ENCODE results near the gene LURAP1L. TPM values are rescaled to one million over a fixed set of nuclear protein-coding genes. Genes with fewer than 3 reads are reported as not detected.

The LURAP1L gene
- total and polyA plus RNA-seq, 9 of the 15 experiments (the other 6 are each of a cell fraction or from before 2014, with no cell fraction given): 0.06 to 0.28 (median 0.07) TPM; not detected in 4

GRCh38 chr9:12739014-12739652 is 35.7 kb upstream of the LURAP1L start (continued):
- TF ChIP-seq POLR2A (conservative IDR thresholded peaks at IDR 0.05): no peak

GRCh38 chr9:12740845-12741244 is 34.0 kb upstream of the LURAP1L start:
- H3K4me3 ChIP-seq: no peak overlapping the region
- H3K4me1 ChIP-seq (replicated peaks in 1 of 2; ENCODE audit: control insufficient read depth in 2 of 2, insufficient read depth in 2 of 2, low read length in 2 of 2): no peaks in the 10 kb centered on the region
- CTCF ChIA-PET (ENCODE audit: low intra/inter-chr PET ratio): no interaction called here
- FAIRE-seq (no peak), DNase-seq (ENCODE audit: extremely low read depth in 1 of 4, low spot score in 3 of 4) (no peak), ATAC-seq (no peak)
- no TSS peak for BruUV-seq (replicated peaks)
- intact Hi-C loops (cut with micrococcal nuclease): no loop called here
- H3K9me1 ChIP-seq (ENCODE audit: control insufficient read depth, insufficient read depth, low read length): no peaks in the 10 kb centered on the region
- in situ Hi-C loops (cut with MboI): no loop called here
- no peak overlapping the region for H2AFZ ChIP-seq (ENCODE audit: low read depth, low read length)
- no peaks in the 10 kb centered on the region for H3K36me3 ChIP-seq (ENCODE audit: control insufficient read depth, insufficient read depth, low read length)
- no peak overlapping the region for H3K9ac ChIP-seq (ENCODE audit: insufficient read depth in 1 of 2, low read depth in 2 of 2, low read length in 2 of 2)
- H3K9me3 ChIP-seq (replicated peaks; ENCODE audit: control insufficient read depth, insufficient read depth, low read depth, low read length): no peaks in the 10 kb centered on the region
- no peaks in the 10 kb centered on the region for H3K27me3 ChIP-seq (ENCODE audit: control insufficient read depth in 2 of 2, insufficient read depth in 2 of 2, low read length in 2 of 2)
- no peaks in the 10 kb centered on the region for H3K79me2 ChIP-seq (ENCODE audit: control insufficient read depth, insufficient read depth, low read length)
- H4K20me1 ChIP-seq (replicated peaks; ENCODE audit: control insufficient read depth, insufficient read depth, low read length): no peaks in the 10 kb centered on the region
- POLR2A ChIA-PET: no interaction called here
- no peak overlapping the region for H3K27ac ChIP-seq (ENCODE audit: extremely low read depth, low read depth, low read length)
- H3K4me2 ChIP-seq (ENCODE audit: insufficient read depth, low read length): no peak overlapping the region
- 0% methylated on average over 2 of the region's 2 CpGs for WGBS (ENCODE audit: insufficient coverage, low coverage, missing lambda C conversion rate)
- TF ChIP-seq ZNF76 (CRISPR knock-in tag; IDR thresholded peaks at IDR 0.05; ENCODE audit: borderline replicate concordance) (no peak), SMAD3 (CRISPR knock-in tag; conservative IDR thresholded peaks at IDR 0.05) (no peak), ZBTB2 (IDR thresholded peaks at IDR 0.05) (no peak), IRF2 (CRISPR knock-in tag; IDR thresholded peaks at IDR 0.05) (no peak), BHLHE40 (IDR thresholded peaks at IDR 0.05; ENCODE audit: low read length) (no peak)
